ENCODE measurements around the gene DHX32. TPM values are rescaled to one million over a fixed set of nuclear protein-coding genes. Genes with fewer than 3 reads are reported as not detected.

The DHX32 gene
- total RNA-seq, 4 donors from 2014 or later, result 21.7 to 52.7 (median 37.6) TPM

DNA sequence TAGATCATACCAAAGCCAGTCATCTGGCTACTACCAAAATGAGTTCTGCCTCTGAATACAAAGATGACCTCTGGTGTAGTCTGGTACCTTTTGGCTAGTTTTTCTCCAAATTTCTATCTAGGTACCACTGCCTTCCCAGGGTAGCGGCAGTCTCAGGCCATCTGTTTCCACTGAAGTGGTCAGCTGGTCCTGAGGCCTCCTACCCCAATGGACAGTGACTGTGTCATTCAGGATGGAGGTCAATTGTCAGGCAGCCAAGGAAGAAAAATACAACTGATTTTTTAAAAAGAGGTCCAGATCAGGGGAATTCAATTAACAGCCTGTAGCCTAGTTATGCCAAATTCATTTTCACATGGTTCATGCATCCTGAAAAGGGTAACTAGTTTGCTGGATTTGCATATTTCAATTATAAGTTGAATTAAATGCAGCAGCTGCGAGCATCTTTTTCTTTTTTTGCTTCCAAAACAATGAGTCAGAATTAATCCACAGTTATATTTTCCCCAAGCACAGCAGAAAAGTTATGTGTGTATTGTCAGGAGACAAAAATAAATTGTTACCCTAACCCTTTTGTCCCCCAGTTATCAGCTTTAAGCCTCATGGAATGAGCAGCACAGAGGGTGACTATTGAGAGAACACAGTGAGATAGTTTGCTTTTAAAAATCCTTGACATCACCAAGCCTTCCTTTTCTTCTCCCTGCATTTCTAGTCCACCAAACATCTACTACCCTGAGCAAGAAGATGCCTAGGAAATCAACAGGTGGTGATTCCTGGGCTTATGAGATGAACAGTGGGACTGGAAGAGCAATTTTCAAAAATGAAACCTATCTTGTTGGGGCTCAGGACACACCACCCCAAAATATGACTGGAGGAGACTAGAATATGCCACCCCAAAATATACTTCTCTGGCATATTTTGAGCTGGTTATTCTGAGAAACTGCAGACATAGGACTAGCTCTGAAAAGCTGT lies 30.0 kb downstream of the DHX32 start:
- TF ChIP-seq POLR2AphosphoS5 (IDR thresholded peaks at IDR 0.05), result no peak
- no peak for TF ChIP-seq EP300 (IDR thresholded peaks at IDR 0.05; ENCODE audit: low read depth)
- TF ChIP-seq POLR2A (IDR thresholded peaks at IDR 0.05), result no peak
- no peak for TF ChIP-seq CTCF (IDR thresholded peaks at IDR 0.05)

GRCh38 chr10:125849448-125849847 lies 31.6 kb downstream of the DHX32 start:
- Histone ChIP-seq H3K9me3 (no peaks in the 10 kb centered on the region), H3K27me3 (no peaks in the 10 kb centered on the region), H3K27ac (no peak overlapping the region), H3K4me3 (no peak overlapping the region), H3K4me1 (no peaks in the 10 kb centered on the region), H3K36me3 (peaks cover 0 to 32% (median 11%) of the 10 kb centered on the region in 4 donors)
- TF ChIP-seq EP300 (IDR thresholded peaks at IDR 0.05; ENCODE audit: low read depth) (no peak), CTCF (IDR thresholded peaks at IDR 0.05) (no peak)
- in situ Hi-C loops (cut with MboI; ENCODE audit: low pct_ligation_motif_present in 1 of 4, low pct_unique_long_range_greater_than_20kb in 1 of 4, low sequenced_read_pairs in 3 of 4), result no loop called here
- intact Hi-C loops (cut with DNase I; ENCODE audit: low total_unique reads), result no loop called here
- DNase-seq, result no peak
- WGBS, 2 donors (ENCODE audit: low coverage in 1 of 2), result 77 to 100% methylated on average over 3 to 7 of the region's 7 CpGs

More for the DNA sequence above, 30.0 kb downstream of the DHX32 start:
- Histone ChIP-seq H3K27me3 (no peaks in the 10 kb centered on the region), H3K27ac (no peak overlapping the region), H3K36me3 (peaks cover 0 to 32% (median 11%) of the 10 kb centered on the region in 4 donors), H3K4me3 (no peak overlapping the region), H3K4me1 (no peaks in the 10 kb centered on the region), H3K9me3 (no peaks in the 10 kb centered on the region)
- intact Hi-C loops (cut with DNase I; ENCODE audit: low total_unique reads) (no loop called here), in situ Hi-C loops (cut with MboI; ENCODE audit: low pct_ligation_motif_present in 1 of 4, low pct_unique_long_range_greater_than_20kb in 1 of 4, low sequenced_read_pairs in 3 of 4) (loop anchor here in 1 of 4 donors (25.0 kb wide), 1 partner anchor 661 kb away; no protein-coding TSS in a partner anchor)
- 83 to 85% methylated on average over 2 of the region's 2 CpGs for WGBS, 2 donors (ENCODE audit: low coverage in 1 of 2)
- DNase-seq, result no peak

- 67 to 86% methylated on average over 1 to 2 of the region's 2 CpGs for WGBS, 2 donors (ENCODE audit: low coverage in 1 of 2)
- TF ChIP-seq POLR2A (IDR thresholded peaks at IDR 0.05), result no peak
- no peak for TF ChIP-seq EP300 (IDR thresholded peaks at IDR 0.05; ENCODE audit: low read depth)
- TF ChIP-seq CTCF (IDR thresholded peaks at IDR 0.05), result no peak
- no peak for TF ChIP-seq POLR2AphosphoS5 (IDR thresholded peaks at IDR 0.05)
- H3K36me3 ChIP-seq, result peaks cover 0 to 32% (median 11%) of the 10 kb centered on the region in 4 donors
- no peak overlapping the region for H3K27ac ChIP-seq
- no peaks in the 10 kb centered on the region for H3K4me1 ChIP-seq
- in situ Hi-C loops (cut with MboI; ENCODE audit: low pct_ligation_motif_present in 1 of 4, low pct_unique_long_range_greater_than_20kb in 1 of 4, low sequenced_read_pairs in 3 of 4) (no loop called here), intact Hi-C loops (cut with DNase I; ENCODE audit: low total_unique reads) (no loop called here)
- H3K4me3 ChIP-seq, result no peak overlapping the region
- no peaks in the 10 kb centered on the region for H3K27me3 ChIP-seq
- no peak for DNase-seq
- no peaks in the 10 kb centered on the region for H3K9me3 ChIP-seq
Observed at GRCh38 chr10:125848857-125849256, 32.2 kb downstream of the DHX32 start.

GRCh38 chr10:125848371-125848770 lies 32.7 kb downstream of the DHX32 start:
- 93% methylated on average over 2 of the region's 2 CpGs; no CpG with 5 or more reads in 1 of the 2 donors for WGBS, 2 donors (ENCODE audit: low coverage in 1 of 2)
- peaks cover 0 to 32% (median 11%) of the 10 kb centered on the region in 4 donors for H3K36me3 ChIP-seq
- no peak for DNase-seq
- no peak overlapping the region for H3K27ac ChIP-seq
- no peaks in the 10 kb centered on the region for H3K4me1 ChIP-seq
- no peak overlapping the region for H3K4me3 ChIP-seq
- H3K9me3 ChIP-seq, result no peaks in the 10 kb centered on the region
- in situ Hi-C loops (cut with MboI; ENCODE audit: low pct_ligation_motif_present in 1 of 4, low pct_unique_long_range_greater_than_20kb in 1 of 4, low sequenced_read_pairs in 3 of 4) (no loop called here), intact Hi-C loops (cut with DNase I; ENCODE audit: low total_unique reads) (no loop called here)
- no peak for TF ChIP-seq CTCF (IDR thresholded peaks at IDR 0.05)
- TF ChIP-seq EP300 (IDR thresholded peaks at IDR 0.05; ENCODE audit: low read depth), result no peak
- TF ChIP-seq POLR2A (IDR thresholded peaks at IDR 0.05), result no peak
- TF ChIP-seq POLR2AphosphoS5 (IDR thresholded peaks at IDR 0.05), result no peak
- H3K27me3 ChIP-seq, result no peaks in the 10 kb centered on the region

All from transverse colon (tissue), 4 donors.